Activated CD8-positive, alpha-beta T cell treated with anti-CD3 and anti-CD28 coated beads, Interleukin-2, amount 10 ng/mL, durations not matched to agents 7 days and 5 days (primary cell): Measurements from ENCODE around the gene SLC9A9. TPM values are rescaled to one million over a fixed set of nuclear protein-coding genes. Genes with fewer than 3 reads are reported as not detected.

Source experiments
- ATAC-seq: fragments of 150-1000 bp; cut with Tn5 transposase; one replicate; pipeline ENCODE4 v1.10.0; 2021; ENCODE audit warnings: moderate library complexity
- CTCF ChIA-PET: fragments of 350-600 bp; sonication (Branson Sonifier 250); formaldehyde crosslinking; loops from one replicate; lab custom pipeline; 2021; ENCODE audit warnings: antibody characterized with exemption; lab: Charles Lee
- POLR2A ChIA-PET: fragments of 350-600 bp; sonication (Branson Sonifier 250); formaldehyde crosslinking; loops from one replicate; lab custom pipeline; 2021; ENCODE audit warnings: antibody characterized with exemption; lab: Charles Lee
- DNase-seq: peaks from one replicate; pipeline ENCODE4 v3.0.0-alpha.2; 2020
- H3K27ac Mint-ChIP-seq: one replicate; pipeline ENCODE4 v1.8.0; 2021; ENCODE audit warnings: mild to moderate bottlenecking, mixed read lengths
- H3K27me3 Mint-ChIP-seq: one replicate; pipeline ENCODE4 v1.8.0; 2021; ENCODE audit warnings: low read depth, mixed read lengths
- H3K36me3 Mint-ChIP-seq: one replicate; pipeline ENCODE4 v1.8.0; 2021; ENCODE audit warnings: low read depth, mixed read lengths
- H3K4me1 Mint-ChIP-seq: one replicate; pipeline ENCODE4 v1.8.0; 2021; ENCODE audit warnings: low read depth, mixed read lengths
- H3K4me3 Mint-ChIP-seq: one replicate; pipeline ENCODE4 v1.8.0; 2021; ENCODE audit warnings: mild to moderate bottlenecking, mixed read lengths
- H3K9me3 Mint-ChIP-seq: one replicate; pipeline ENCODE4 v1.8.0; 2022; ENCODE audit warnings: mixed read lengths; ENCODE audit not compliant: insufficient read depth
- total RNA-seq, 2 experiments: library from RNA; stranded (reverse); gene quantifications; one replicate each; pipeline ENCODE4 v1.2.3, GENCODE V29; 2021

Gene SLC9A9
- total RNA-seq, 2 experiments from 2014 or later = 6.6 to 7.4 TPM

- Mint-ChIP-seq H3K4me3 (no peak overlapping the region), H3K36me3 (no peaks in the 10 kb centered on the region), H3K9me3 (no peaks in the 10 kb centered on the region), H3K27me3 (no peaks in the 10 kb centered on the region), H3K4me1 (peaks cover 24% of the 10 kb centered on the region), H3K27ac (no peak overlapping the region)
- ChIA-PET POLR2A (no interaction called here), CTCF (no interaction called here)
- no peak for DNase-seq
- no peak for ATAC-seq
These were observed 488.0 kb downstream of the SLC9A9 start for GRCh38 chr3:143360244-143360643.

DNA sequence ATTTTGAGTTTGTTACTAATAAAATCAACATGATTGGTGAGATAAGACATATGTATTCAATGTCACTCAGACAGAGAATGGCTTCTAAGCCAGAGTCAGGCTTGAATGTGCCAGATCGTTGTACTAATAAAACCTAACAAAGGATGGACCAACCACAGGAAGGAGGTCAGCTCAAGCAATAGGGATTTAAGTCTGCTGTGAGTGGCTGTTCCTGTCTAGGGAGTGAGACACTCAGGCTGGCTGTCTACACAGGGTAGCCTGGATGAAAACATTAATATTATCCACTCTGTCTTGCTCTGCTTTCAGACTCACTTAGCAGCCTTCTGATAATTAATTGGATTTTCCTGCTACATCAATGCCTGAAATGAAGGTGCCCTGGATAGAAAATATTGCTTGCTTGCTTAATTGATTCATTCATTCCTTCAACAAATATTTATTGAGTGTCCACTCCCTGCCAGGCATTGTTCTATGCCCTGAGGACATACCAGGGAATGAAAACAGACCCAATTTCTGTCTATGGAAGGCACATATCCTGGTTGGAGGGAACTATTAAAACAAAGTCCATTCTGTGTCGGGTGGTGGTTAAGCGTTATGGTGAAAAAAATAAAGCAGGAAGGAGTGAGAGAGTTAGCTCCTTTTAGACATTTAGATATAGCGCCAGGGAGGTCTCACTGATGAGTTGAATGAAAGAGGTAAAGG is 489.3 kb downstream of the SLC9A9 start:
- H3K27ac Mint-ChIP-seq = no peak overlapping the region
- H3K27me3 Mint-ChIP-seq = no peaks in the 10 kb centered on the region
- H3K36me3 Mint-ChIP-seq = no peaks in the 10 kb centered on the region
- ChIA-PET CTCF (interaction anchor here (1.0 kb wide), 1 partner anchor 10 kb away, joined by 3 read pairs; no protein-coding TSS in a partner anchor), POLR2A (no interaction called here)
- DNase-seq (no peak), ATAC-seq (no peak)
- H3K4me1 Mint-ChIP-seq = peaks cover 21% of the 10 kb centered on the region
- H3K4me3 Mint-ChIP-seq = no peak overlapping the region
- H3K9me3 Mint-ChIP-seq = no peaks in the 10 kb centered on the region

- DNase-seq = no peak
- Mint-ChIP-seq H3K4me1 (peaks cover 17% of the 10 kb centered on the region), H3K36me3 (no peaks in the 10 kb centered on the region), H3K9me3 (no peaks in the 10 kb centered on the region), H3K27me3 (no peaks in the 10 kb centered on the region), H3K27ac (no peak overlapping the region), H3K4me3 (no peak overlapping the region)
- CTCF ChIA-PET = interaction anchor here (1.0 kb wide), 1 partner anchor 9 kb away, joined by 3 read pairs; no protein-coding TSS in a partner anchor
- POLR2A ChIA-PET = no interaction called here
- no peak for ATAC-seq
These were observed 490.0 kb downstream of the SLC9A9 start for GRCh38 chr3:143358155-143358792.

GRCh38 chr3:143357700-143358099 is 490.6 kb downstream of the SLC9A9 start:
- H3K27me3 Mint-ChIP-seq = no peaks in the 10 kb centered on the region
- H3K27ac Mint-ChIP-seq = no peak overlapping the region
- ChIA-PET CTCF (interaction anchor here (1.0 kb wide), 1 partner anchor 10 kb away, joined by 3 read pairs; no protein-coding TSS in a partner anchor), POLR2A (no interaction called here)
- H3K4me1 Mint-ChIP-seq = peaks cover 11% of the 10 kb centered on the region
- H3K4me3 Mint-ChIP-seq = no peak overlapping the region
- ATAC-seq (no peak), DNase-seq (no peak)
- no peaks in the 10 kb centered on the region for H3K9me3 Mint-ChIP-seq
- no peaks in the 10 kb centered on the region for H3K36me3 Mint-ChIP-seq

GRCh38 chr3:143356839-143357238 is 491.4 kb downstream of the SLC9A9 start:
- H3K27me3 Mint-ChIP-seq = no peaks in the 10 kb centered on the region
- H3K4me3 Mint-ChIP-seq = no peak overlapping the region
- H3K36me3 Mint-ChIP-seq = no peaks in the 10 kb centered on the region
- DNase-seq (no peak), ATAC-seq (no peak)
- peaks cover 2% of the 10 kb centered on the region for H3K4me1 Mint-ChIP-seq
- no peak overlapping the region for H3K27ac Mint-ChIP-seq
- ChIA-PET POLR2A (no interaction called here), CTCF (interaction anchor here (1.0 kb wide), 1 partner anchor 9 kb away, joined by 3 read pairs; no protein-coding TSS in a partner anchor)
- no peaks in the 10 kb centered on the region for H3K9me3 Mint-ChIP-seq

- no peak for ATAC-seq
- Mint-ChIP-seq H3K4me3 (no peak overlapping the region), H3K4me1 (no peaks in the 10 kb centered on the region), H3K9me3 (no peaks in the 10 kb centered on the region), H3K36me3 (no peaks in the 10 kb centered on the region), H3K27ac (no peak overlapping the region), H3K27me3 (no peaks in the 10 kb centered on the region)
- POLR2A ChIA-PET = no interaction called here
- CTCF ChIA-PET = interaction anchor here (1.2 kb wide), 1 partner anchor 233 kb away, joined by 4 read pairs; no protein-coding TSS in a partner anchor
- no peak for DNase-seq
These were observed 493.9 kb downstream of the SLC9A9 start for GRCh38 chr3:143354342-143354741.

DNA sequence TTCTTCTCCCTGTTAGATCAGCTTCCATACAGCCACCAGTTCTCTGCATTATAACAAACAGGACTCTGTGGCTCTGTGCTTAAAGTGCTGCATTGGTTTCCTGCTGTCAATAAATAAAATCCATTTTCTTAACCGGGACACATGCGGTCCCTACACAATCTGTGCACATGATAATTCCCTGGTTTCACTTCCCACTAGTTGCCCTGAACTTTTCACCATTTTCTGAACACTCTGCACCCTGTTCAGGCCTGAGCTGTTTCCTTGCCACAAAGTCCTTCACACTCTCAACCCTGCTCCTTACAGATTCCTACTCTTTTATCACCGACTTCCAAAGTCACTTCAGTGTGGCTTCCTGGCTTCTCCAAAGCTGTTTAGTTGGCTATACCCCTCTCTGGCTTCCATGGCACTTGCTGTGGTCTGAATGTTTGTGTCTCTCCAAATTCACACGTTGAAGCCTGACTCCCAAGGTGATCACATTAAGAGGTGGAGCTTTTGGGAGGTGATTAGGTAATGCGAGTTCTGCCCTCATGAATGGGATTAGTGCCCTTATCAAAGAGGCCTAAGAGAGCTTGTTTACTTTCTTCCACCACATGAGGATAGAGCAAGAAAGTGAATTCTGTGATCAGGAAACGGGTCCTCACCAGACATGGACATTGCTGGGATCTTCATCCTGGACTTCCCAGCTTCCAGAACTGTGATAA is 495.3 kb downstream of the SLC9A9 start:
- H3K9me3 Mint-ChIP-seq = no peaks in the 10 kb centered on the region

GRCh38 chr3:143351895-143352608 is 496.2 kb downstream of the SLC9A9 start:
- CTCF ChIA-PET = interaction anchor here (1.1 kb wide), 1 partner anchor 13 kb away, joined by 3 read pairs; no protein-coding TSS in a partner anchor
- Mint-ChIP-seq H3K9me3 (no peaks in the 10 kb centered on the region), H3K4me1 (peaks cover 11% of the 10 kb centered on the region), H3K36me3 (no peaks in the 10 kb centered on the region), H3K27ac (no peak overlapping the region), H3K27me3 (no peaks in the 10 kb centered on the region), H3K4me3 (no peak overlapping the region)
- no peak for ATAC-seq
- DNase-seq = no peak
- POLR2A ChIA-PET = no interaction called here

More for the DNA sequence above, 495.3 kb downstream of the SLC9A9 start:
- H3K4me1 Mint-ChIP-seq = peaks cover 11% of the 10 kb centered on the region
- H3K36me3 Mint-ChIP-seq = no peaks in the 10 kb centered on the region
- CTCF ChIA-PET = no interaction called here
- DNase-seq (no peak), ATAC-seq (no peak)
- no peak overlapping the region for H3K27ac Mint-ChIP-seq
- POLR2A ChIA-PET = no interaction called here
- no peak overlapping the region for H3K4me3 Mint-ChIP-seq
- no peaks in the 10 kb centered on the region for H3K27me3 Mint-ChIP-seq

- H3K9me3 Mint-ChIP-seq = no peaks in the 10 kb centered on the region
- no peak overlapping the region for H3K4me3 Mint-ChIP-seq
- no peak for DNase-seq
- H3K4me1 Mint-ChIP-seq = peaks cover 11% of the 10 kb centered on the region
- no peaks in the 10 kb centered on the region for H3K27me3 Mint-ChIP-seq
- CTCF ChIA-PET = interaction anchor here (1.1 kb wide), 1 partner anchor 14 kb away, joined by 3 read pairs; no protein-coding TSS in a partner anchor
- no peak for ATAC-seq
- no peaks in the 10 kb centered on the region for H3K36me3 Mint-ChIP-seq
- no peak overlapping the region for H3K27ac Mint-ChIP-seq
- POLR2A ChIA-PET = no interaction called here
These were observed 496.9 kb downstream of the SLC9A9 start for GRCh38 chr3:143351354-143351753.

- ATAC-seq (no peak), DNase-seq (no peak)
- no peak overlapping the region for H3K4me3 Mint-ChIP-seq
- H3K27me3 Mint-ChIP-seq = no peaks in the 10 kb centered on the region
- no peak overlapping the region for H3K27ac Mint-ChIP-seq
- H3K4me1 Mint-ChIP-seq = peaks cover 17% of the 10 kb centered on the region
- POLR2A ChIA-PET = interaction anchor here (0.5 kb wide), 1 partner anchor 714 kb away, joined by 3 read pairs; no protein-coding TSS in a partner anchor
- no peaks in the 10 kb centered on the region for H3K9me3 Mint-ChIP-seq
- CTCF ChIA-PET = interaction anchor here (1.0 to 2.0 kb wide), 6 partner anchors 9 to 229 kb away, joined by 3 to 10 read pairs (median 3); no protein-coding TSS in a partner anchor
- no peaks in the 10 kb centered on the region for H3K36me3 Mint-ChIP-seq
These were observed 498.8 kb downstream of the SLC9A9 start for GRCh38 chr3:143349455-143349854.
